HepG2 (cell line): ENCODE data around the gene MAPK8. TPM values are rescaled to one million over a fixed set of nuclear protein-coding genes. Genes with fewer than 3 reads are reported as not detected.

Source experiments
- ATAC-seq: fragments of 200-7000 bp; cut with Tn5 transposase; 3 replicates; pipeline ENCODE4 v1.9.1; 2020; ENCODE audit warnings: mild to moderate bottlenecking, moderate library complexity
- BruUV-seq: library from RNA; stranded (reverse); fragments of 400-500 nt; replicated peaks from 2 replicates; lab custom pipeline; 2021; lab: Mats Ljungman, UMichigan
- CTCF ChIA-PET: fragments of 300-600 bp; formaldehyde crosslinking; extraction: SDS; loops from one replicate; lab custom pipeline; 2021; ENCODE audit warnings: low total read pairs, inconsistent platforms, low intra/inter-chr PET ratio; lab: Yijun Ruan, JAX
- POLR2A ChIA-PET: fragments of 350-600 bp; sonication (Branson Sonifier 250); formaldehyde crosslinking; loops from one replicate; lab custom pipeline; 2020; ENCODE audit warnings: antibody characterized with exemption, inconsistent platforms; lab: Yijun Ruan, JAX
- DNase-seq: peaks from one replicate; pipeline ENCODE4 v3.0.0-alpha.2; 2015; ENCODE audit warnings: low spot score
- FAIRE-seq: peaks from 3 replicates; lab custom pipeline; 2011; peaks lifted over from hg19 to GRCh38; lab: Jason Lieb, UNC
- H2AFZ ChIP-seq: one replicate; pipeline ENCODE4 v1.6.1; 2011; ENCODE audit warnings: low read length, inconsistent platforms
- H3K27ac ChIP-seq: fragments of 300-600 bp; 3 replicates; pipeline ENCODE4 v1.8.0; 2011; ENCODE audit warnings: mixed run types, mild to moderate bottlenecking, mixed read lengths, low read length, inconsistent platforms; ENCODE audit not compliant: insufficient read depth; ENCODE audit errors: extremely low read length
- H3K27me3 ChIP-seq, 2 experiments: fragments of 200-600 bp in 1 of 2; 2 replicates in 1 of 2; 3 replicates in 1 of 2; pipeline versions ENCODE4 v1.6.0 to v1.8.0; 2011; ENCODE audit warnings: low read length in 2 of 2, mild to moderate bottlenecking in 2 of 2, moderate library complexity in 2 of 2, inconsistent platforms in 1 of 2; ENCODE audit not compliant: insufficient read depth in 2 of 2, control insufficient read depth in 1 of 2
- H3K36me3 ChIP-seq, 2 experiments: fragments of 200-600 bp in 1 of 2; replicated peaks in 1 of 2; 2 replicates in 1 of 2; 3 replicates in 1 of 2; pipeline versions ENCODE4 v1.5.1 to v1.8.0; 2011; ENCODE audit warnings: low read length in 2 of 2, inconsistent platforms in 1 of 2; ENCODE audit not compliant: insufficient read depth in 2 of 2, control insufficient read depth in 1 of 2
- H3K4me1 ChIP-seq: 2 replicates; pipeline ENCODE4 v1.5.1; 2012; ENCODE audit warnings: low read length, inconsistent platforms; ENCODE audit not compliant: insufficient read depth
- H3K4me2 ChIP-seq: 2 replicates; pipeline ENCODE4 v1.6.0; 2011; ENCODE audit warnings: low read depth, low read length, inconsistent platforms
- H3K4me3 ChIP-seq, 3 experiments: fragments of 200-600 bp in 1 of 3; sonication (generic), shearing (Covaris generic) in 1 of 3; replicated peaks in 1 of 3; 2 replicates each; pipeline ENCODE4 v1.5.1; 2011 to 2016; ENCODE audit warnings: low read length in 3 of 3, inconsistent platforms in 2 of 3, low read depth in 2 of 3, mild to moderate bottlenecking in 2 of 3, control low read depth in 1 of 3, mixed read lengths in 1 of 3; ENCODE audit not compliant: insufficient read depth in 1 of 3
- H3K79me2 ChIP-seq: one replicate; pipeline ENCODE4 v1.6.1; 2011; ENCODE audit warnings: low read length, inconsistent platforms; ENCODE audit not compliant: insufficient read depth
- H3K9ac ChIP-seq: 2 replicates; pipeline ENCODE4 v1.6.0; 2011; ENCODE audit warnings: mild to moderate bottlenecking, low read depth, low read length, inconsistent platforms; ENCODE audit not compliant: insufficient read depth
- H3K9me3 ChIP-seq: 2 replicates; pipeline ENCODE4 v1.5.1; 2012; ENCODE audit warnings: mild to moderate bottlenecking, low read length
- H4K20me1 ChIP-seq: 2 replicates; pipeline ENCODE4 v1.6.0; 2011; ENCODE audit warnings: inconsistent platforms, mild to moderate bottlenecking, low read length, moderate library complexity; ENCODE audit not compliant: insufficient read depth
- FLYWCH1 ChIP-seq: sonication (generic); formaldehyde crosslinking; IDR thresholded peaks from 2 replicates; pipeline ENCODE4 v1.8.1; 2023; ENCODE audit warnings: mild to moderate bottlenecking, missing genetic modification reagents
- GZF1 ChIP-seq: sonication (generic); formaldehyde crosslinking; IDR thresholded peaks from 2 replicates; pipeline ENCODE4 v1.5.1; 2020; ENCODE audit warnings: mild to moderate bottlenecking, missing genetic modification reagents
- HES4 ChIP-seq: sonication (generic); formaldehyde crosslinking; IDR thresholded peaks from 2 replicates; pipeline ENCODE4 v1.9.0; 2021; ENCODE audit warnings: mild to moderate bottlenecking, missing genetic modification reagents, borderline replicate concordance
- KMT2A ChIP-seq: sonication (generic); formaldehyde crosslinking; IDR thresholded peaks from 2 replicates; pipeline ENCODE4 v1.4.0; 2020; ENCODE audit warnings: missing genetic modification reagents
- MAFF ChIP-seq: IDR thresholded peaks from 2 replicates; pipeline ENCODE4 v1.6.1; 2011; ENCODE audit warnings: low read depth, low read length, improper control_type of control experiment
- NBN ChIP-seq: fragments of 450-650 bp; conservative IDR thresholded peaks from 2 replicates; pipeline ENCODE4 v1.6.1; 2017
- PCBP2 ChIP-seq: fragments of 200-400 bp; formaldehyde crosslinking; optimal IDR thresholded peaks from 2 replicates; pipeline ENCODE3; 2018; ENCODE audit warnings: low read length, low read depth; ENCODE audit not compliant: poor library complexity, severe bottlenecking
- ZMYM4 ChIP-seq: sonication (generic); formaldehyde crosslinking; IDR thresholded peaks from 2 replicates; pipeline ENCODE4 v1.8.1; 2023; ENCODE audit warnings: mild to moderate bottlenecking, missing genetic modification reagents
- ZNF136 ChIP-seq: sonication (generic); formaldehyde crosslinking; IDR thresholded peaks from 2 replicates; pipeline ENCODE4 v1.8.1; 2022; ENCODE audit warnings: low read depth, mild to moderate bottlenecking, moderate library complexity, missing genetic modification reagents
- ZNF142 ChIP-seq: sonication (generic); formaldehyde crosslinking; IDR thresholded peaks from 2 replicates; pipeline ENCODE4 v1.4.0; 2020; ENCODE audit warnings: missing genetic modification reagents
- ZNF143 ChIP-seq: sonication (generic); formaldehyde crosslinking; IDR thresholded peaks from 2 replicates; pipeline ENCODE4 v1.4.0; 2020; ENCODE audit warnings: missing genetic modification reagents
- ZNF367 ChIP-seq: sonication (generic); formaldehyde crosslinking; IDR thresholded peaks from 2 replicates; pipeline ENCODE4 v1.4.0; 2020; ENCODE audit warnings: missing genetic modification reagents, borderline replicate concordance
- ZNF567 ChIP-seq: sonication (generic); formaldehyde crosslinking; IDR thresholded peaks from 2 replicates; pipeline ENCODE4 v1.8.1; 2023; ENCODE audit warnings: mild to moderate bottlenecking, missing genetic modification reagents, borderline replicate concordance
- WGBS: methylation state at CpG from one replicate; pipeline ENCODE4 v1.1.6; 2017; ENCODE audit warnings: low lambda C conversion rate; 5-methylcytosine and 5-hydroxymethylcytosine counted together
- in situ Hi-C: cut with HindIII; loops from 2 replicates; pipeline ENCODE4 v1.10.0; 2017; ENCODE audit warnings: low pct_unique_long_range_greater_than_20kb; ENCODE audit not compliant: extremely low pct_ligation_motif_present
- intact Hi-C: fragments of 100-400 bp; cut with micrococcal nuclease; formaldehyde crosslinking; loops from one replicate; pipeline ENCODE4 v1.10.0; 2022; ENCODE audit not compliant: unreplicated experiment
- polyA plus RNA-seq, 8 experiments: library from polyadenylated mRNA; depleted of rRNA in 3 of 8; stranded (reverse) in 7 of 8; unstranded in 1 of 8; fragments of >200 nt; fragmentation: Illumina TruSeq in 4 of 8; extraction: Trizol in 4 of 8; gene quantifications; 2 replicates each; pipeline versions ENCODE4 v1.2.1 to v1.2.3, GENCODE V29; 2011 to 2016; ENCODE audit warnings: low read depth in 4 of 8, missing spikeins in 1 of 8, mixed read lengths in 1 of 8; ENCODE audit not compliant: insufficient read depth in 1 of 8
- total RNA-seq, 5 experiments: library from RNA; depleted of rRNA; stranded (reverse); fragments of >200 nt; fragmentation: Illumina TruSeq; extraction: Trizol; gene quantifications; 2 replicates each; pipeline ENCODE4 v1.2.3, GENCODE V29; 2016; ENCODE audit warnings: low read depth in 1 of 5
- TF ChIP-seq, protein P1 (sequence below): sonication (generic); formaldehyde crosslinking; conservative IDR thresholded peaks from 2 replicates; pipeline ENCODE4 v1.4.0; 2020; ENCODE audit warnings: mild to moderate bottlenecking, missing genetic modification reagents, moderate library complexity
- TF ChIP-seq, protein P2 (sequence below): sonication (generic); formaldehyde crosslinking; IDR thresholded peaks from 2 replicates; pipeline ENCODE4 v1.4.0; 2020; ENCODE audit warnings: missing genetic modification reagents

MAPK8 gene
- total and polyA plus RNA-seq, 2 of the 13 experiments (the other 11 are each of a cell fraction or from before 2014, with no cell fraction given): 41.6 to 47.3 TPM

- no TSS peak for BruUV-seq
- Histone ChIP-seq H3K36me3 (peaks cover 0 to 5% of the 10 kb centered on the region in 2 experiments; a peak in 1 of 5 replicates), H3K9ac (no peak overlapping the region), H3K4me3 (no peak overlapping the region), H3K9me3 (no peaks in the 10 kb centered on the region), H2AFZ (no peak overlapping the region), H3K27me3 (no peaks in the 10 kb centered on the region), H3K27ac (no peak overlapping the region), H4K20me1 (no peaks in the 10 kb centered on the region), H3K4me1 (no peaks in the 10 kb centered on the region), H3K79me2 (no peaks in the 10 kb centered on the region), H3K4me2 (no peak overlapping the region)
- intact Hi-C loops: no loop called here
- in situ Hi-C loops: no loop called here
- no peak for ATAC-seq
- POLR2A ChIA-PET: no interaction called here
- CTCF ChIA-PET: no interaction called here
- no peak for FAIRE-seq
- WGBS: 97% methylated on average over 4 of the region's 4 CpGs
- no peak for DNase-seq
- TF ChIP-seq PCBP2: no peak
- TF ChIP-seq KMT2A (CRISPR knock-in tag): no peak
- TF ChIP-seq FLYWCH1: no peak
- no peak for TF ChIP-seq ZNF367
- TF ChIP-seq ZMYM4 (CRISPR knock-in tag): no peak
- TF ChIP-seq, protein P1, sequence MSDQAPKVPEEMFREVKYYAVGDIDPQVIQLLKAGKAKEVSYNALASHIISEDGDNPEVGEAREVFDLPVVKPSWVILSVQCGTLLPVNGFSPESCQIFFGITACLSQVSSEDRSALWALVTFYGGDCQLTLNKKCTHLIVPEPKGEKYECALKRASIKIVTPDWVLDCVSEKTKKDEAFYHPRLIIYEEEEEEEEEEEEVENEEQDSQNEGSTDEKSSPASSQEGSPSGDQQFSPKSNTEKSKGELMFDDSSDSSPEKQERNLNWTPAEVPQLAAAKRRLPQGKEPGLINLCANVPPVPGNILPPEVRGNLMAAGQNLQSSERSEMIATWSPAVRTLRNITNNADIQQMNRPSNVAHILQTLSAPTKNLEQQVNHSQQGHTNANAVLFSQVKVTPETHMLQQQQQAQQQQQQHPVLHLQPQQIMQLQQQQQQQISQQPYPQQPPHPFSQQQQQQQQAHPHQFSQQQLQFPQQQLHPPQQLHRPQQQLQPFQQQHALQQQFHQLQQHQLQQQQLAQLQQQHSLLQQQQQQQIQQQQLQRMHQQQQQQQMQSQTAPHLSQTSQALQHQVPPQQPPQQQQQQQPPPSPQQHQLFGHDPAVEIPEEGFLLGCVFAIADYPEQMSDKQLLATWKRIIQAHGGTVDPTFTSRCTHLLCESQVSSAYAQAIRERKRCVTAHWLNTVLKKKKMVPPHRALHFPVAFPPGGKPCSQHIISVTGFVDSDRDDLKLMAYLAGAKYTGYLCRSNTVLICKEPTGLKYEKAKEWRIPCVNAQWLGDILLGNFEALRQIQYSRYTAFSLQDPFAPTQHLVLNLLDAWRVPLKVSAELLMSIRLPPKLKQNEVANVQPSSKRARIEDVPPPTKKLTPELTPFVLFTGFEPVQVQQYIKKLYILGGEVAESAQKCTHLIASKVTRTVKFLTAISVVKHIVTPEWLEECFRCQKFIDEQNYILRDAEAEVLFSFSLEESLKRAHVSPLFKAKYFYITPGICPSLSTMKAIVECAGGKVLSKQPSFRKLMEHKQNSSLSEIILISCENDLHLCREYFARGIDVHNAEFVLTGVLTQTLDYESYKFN: no peak
- no peak for TF ChIP-seq ZNF567 (CRISPR knock-in tag)
- TF ChIP-seq, protein P2, sequence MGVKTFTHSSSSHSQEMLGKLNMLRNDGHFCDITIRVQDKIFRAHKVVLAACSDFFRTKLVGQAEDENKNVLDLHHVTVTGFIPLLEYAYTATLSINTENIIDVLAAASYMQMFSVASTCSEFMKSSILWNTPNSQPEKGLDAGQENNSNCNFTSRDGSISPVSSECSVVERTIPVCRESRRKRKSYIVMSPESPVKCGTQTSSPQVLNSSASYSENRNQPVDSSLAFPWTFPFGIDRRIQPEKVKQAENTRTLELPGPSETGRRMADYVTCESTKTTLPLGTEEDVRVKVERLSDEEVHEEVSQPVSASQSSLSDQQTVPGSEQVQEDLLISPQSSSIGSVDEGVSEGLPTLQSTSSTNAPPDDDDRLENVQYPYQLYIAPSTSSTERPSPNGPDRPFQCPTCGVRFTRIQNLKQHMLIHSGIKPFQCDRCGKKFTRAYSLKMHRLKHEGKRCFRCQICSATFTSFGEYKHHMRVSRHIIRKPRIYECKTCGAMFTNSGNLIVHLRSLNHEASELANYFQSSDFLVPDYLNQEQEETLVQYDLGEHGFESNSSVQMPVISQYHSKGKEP (CRISPR knock-in tag): no peak
- no peak for TF ChIP-seq ZNF143 (CRISPR knock-in tag)
- TF ChIP-seq ZNF142 (CRISPR knock-in tag): no peak
- TF ChIP-seq ZNF136: no peak
- no peak for TF ChIP-seq HES4 (CRISPR knock-in tag)
- no peak for TF ChIP-seq NBN
- no peak for TF ChIP-seq MAFF
- TF ChIP-seq GZF1 (CRISPR knock-in tag): no peak
Observed at GRCh38 chr10:48430402-48430993, 124.0 kb downstream of the MAPK8 start.
